B cell (primary cell): ENCODE data around the gene BIN2. TPM values are rescaled to one million over a fixed set of nuclear protein-coding genes. Genes with fewer than 3 reads are reported as not detected.

Experiments
- ATAC-seq: fragments of 200-7000 bp; cut with Tn5 transposase; one replicate; pipeline ENCODE4 v1.10.0; 2021; ENCODE audit warnings: low read depth, mild to moderate bottlenecking, moderate number of reproducible peaks, moderate library complexity
- CTCF ChIA-PET: fragments of 350-600 bp; sonication (Branson Sonifier 250); formaldehyde crosslinking; loops from one replicate; lab custom pipeline; 2021; ENCODE audit warnings: antibody characterized with exemption, inconsistent platforms; lab: Charles Lee
- POLR2A ChIA-PET: fragments of 350-600 bp; sonication (Branson Sonifier 250); formaldehyde crosslinking; loops from one replicate; lab custom pipeline; 2021; ENCODE audit warnings: antibody characterized with exemption; lab: Charles Lee
- DNase-seq: peaks from one replicate; pipeline ENCODE4 v3.0.0; 2013
- H2AFZ ChIP-seq: 2 replicates; pipeline ENCODE4 v1.6.1; 2012; ENCODE audit warnings: mild to moderate bottlenecking, low read depth, low read length; ENCODE audit not compliant: insufficient read depth, poor library complexity, severe bottlenecking
- H3K27ac ChIP-seq, 2 donors: 1 replicate in 1 of 2; 2 replicates in 1 of 2; pipeline ENCODE4 v1.5.1; 2012 to 2013; ENCODE audit warnings: low read length in 2 of 2, mild to moderate bottlenecking in 2 of 2, moderate library complexity in 1 of 2
- H3K27me3 ChIP-seq, 4 experiments: fragments of 200-600 bp in 1 of 4; sonication (generic) in 1 of 4; replicated peaks in 1 of 4; 1 replicate in 2 of 4; 2 replicates in 2 of 4; pipeline versions ENCODE4 v1.6.1 to v1.7.0; 2013 to 2016; ENCODE audit warnings: low read length in 3 of 4, mild to moderate bottlenecking in 2 of 4, mixed read lengths in 1 of 4, moderate library complexity in 1 of 4; ENCODE audit not compliant: insufficient read depth in 4 of 4, control insufficient read depth in 3 of 4; ENCODE audit errors: control extremely low read depth in 1 of 4
- H3K36me3 ChIP-seq, 2 experiments: replicated peaks in 1 of 2; 1 replicate in 1 of 2; 2 replicates in 1 of 2; pipeline versions ENCODE4 v1.6.1 to v1.7.1; 2013; ENCODE audit warnings: low read length in 1 of 2; ENCODE audit not compliant: insufficient read depth in 2 of 2, control insufficient read depth in 1 of 2; ENCODE audit errors: control extremely low read depth in 1 of 2, extremely low read depth in 1 of 2
- H3K4me1 ChIP-seq, 2 donors: fragments of 200-600 bp in 1 of 2; sonication (generic) in 1 of 2; 1 replicate in 1 of 2; 2 replicates in 1 of 2; pipeline versions ENCODE4 v1.5.1 to v1.6.1; 2013 to 2017; ENCODE audit warnings: low read length in 2 of 2; ENCODE audit not compliant: control insufficient read depth in 2 of 2, insufficient read depth in 2 of 2
- H3K4me2 ChIP-seq: replicated peaks from 2 replicates; pipeline ENCODE3; 2012; ENCODE audit warnings: mild to moderate bottlenecking, low read depth, low read length; ENCODE audit not compliant: poor library complexity, severe bottlenecking
- H3K4me3 ChIP-seq, 5 experiments: fragments of 200-600 bp in 1 of 5; sonication (generic) in 1 of 5; 1 replicate in 3 of 5; 2 replicates in 2 of 5; pipeline versions ENCODE4 v1.5.1 to v1.7.0; 2011 to 2016; ENCODE audit warnings: low read length in 4 of 5, mild to moderate bottlenecking in 4 of 5, low read depth in 2 of 5, control low read depth in 1 of 5, moderate library complexity in 1 of 5; ENCODE audit not compliant: insufficient read depth in 1 of 5; ENCODE audit errors: control extremely low read depth in 1 of 5, extremely low read depth in 1 of 5
- H3K79me2 ChIP-seq: fragments of 200-600 bp; sonication (generic); one replicate; pipeline ENCODE4 v1.6.0; 2016; ENCODE audit warnings: low read length; ENCODE audit not compliant: control insufficient read depth, insufficient read depth
- H3K9ac ChIP-seq: fragments of 200-600 bp; sonication (generic); 2 replicates; pipeline ENCODE4 v1.6.1; 2017; ENCODE audit warnings: mild to moderate bottlenecking, low read length, moderate library complexity
- H3K9me3 ChIP-seq, 3 donors: one replicate each; pipeline versions ENCODE4 v1.6.1 to v1.7.1; 2013; ENCODE audit warnings: low read length in 2 of 3; ENCODE audit not compliant: control insufficient read depth in 2 of 3, insufficient read depth in 1 of 3; ENCODE audit errors: control extremely low read depth in 1 of 3
- H4K20me1 ChIP-seq: 2 replicates; pipeline ENCODE4 v1.6.0; 2012; ENCODE audit warnings: mild to moderate bottlenecking, low read length; ENCODE audit not compliant: insufficient read depth, control insufficient read depth, poor library complexity, severe bottlenecking
- H3K27ac Mint-ChIP-seq: one replicate; pipeline ENCODE4 v1.8.0; 2021; ENCODE audit warnings: mixed read lengths
- H3K27me3 Mint-ChIP-seq: one replicate; pipeline ENCODE4 v1.8.0; 2021; ENCODE audit warnings: mixed read lengths
- H3K4me1 Mint-ChIP-seq: one replicate; pipeline ENCODE4 v1.8.0; 2021; ENCODE audit warnings: mixed read lengths
- H3K4me3 Mint-ChIP-seq: one replicate; pipeline ENCODE4 v1.8.0; 2021; ENCODE audit warnings: mixed read lengths
- H3K9me3 Mint-ChIP-seq: one replicate; pipeline ENCODE4 v1.8.0; 2022; ENCODE audit warnings: mixed read lengths; ENCODE audit not compliant: insufficient read depth
- CTCF ChIP-seq: fragments of 200-600 bp; IDR thresholded peaks from one replicate; pipeline ENCODE4 v1.8.0; 2022; ENCODE audit warnings: antibody characterized with exemption, mild to moderate bottlenecking
- EZH2 ChIP-seq: IDR thresholded peaks from 2 replicates; pipeline ENCODE4 v1.6.1; 2012; ENCODE audit warnings: borderline replicate concordance, low read depth, mild to moderate bottlenecking, moderate library complexity, low read length; ENCODE audit not compliant: insufficient read depth, poor library complexity, severe bottlenecking
- WGBS: methylation state at CpG from one replicate; pipeline ENCODE4 v1.1.5; 2013; ENCODE audit warnings: missing lambda C conversion rate; ENCODE audit not compliant: insufficient coverage; 5-methylcytosine and 5-hydroxymethylcytosine counted together
- intact Hi-C: fragments of 100-400 bp; cut with micrococcal nuclease; formaldehyde crosslinking; loops from one replicate; pipeline ENCODE4 v1.10.0; 2022
- polyA plus RNA-seq: library from polyadenylated mRNA; depleted of rRNA; stranded (reverse); fragments of >200 nt; gene quantifications from 2 replicates; pipeline ENCODE4 v1.2.3, GENCODE V29; 2012
- total RNA-seq, 2 donors: library from RNA; stranded (reverse); fragments of 120-200 nt in 1 of 2; gene quantifications; 1 replicate in 1 of 2; 2 replicates in 1 of 2; pipeline versions ENCODE4 v1.2.3 to v1.2.4, GENCODE V29; 2013 to 2022

BIN2 gene
- total and polyA plus RNA-seq, 2 donors (not counting 1 experiment from before 2014, with no cell fraction given): 41.5 to 100 TPM

GRCh38 chr12:51373187-51373586, 49.2 kb upstream of the BIN2 start:
- Histone ChIP-seq H3K4me1 (peaks cover 33 to 35% of the 10 kb centered on the region in 2 donors), H3K79me2 (peaks cover 9% of the 10 kb centered on the region), H3K27me3 (no peaks in the 10 kb centered on the region), H3K4me3 (no peak overlapping the region), H4K20me1 (no peaks in the 10 kb centered on the region), H3K9me3 (peaks cover 0 to 8% (median 0%) of the 10 kb centered on the region in 3 donors), H2AFZ (no peak overlapping the region), H3K36me3 (peaks cover 1 to 27% of the 10 kb centered on the region in 2 experiments), H3K27ac (no peak overlapping the region), H3K9ac (no peak overlapping the region), H3K4me2 (no peak overlapping the region)
- Mint-ChIP-seq H3K27ac (no peak overlapping the region), H3K4me3 (no peak overlapping the region), H3K9me3 (no peaks in the 10 kb centered on the region), H3K27me3 (no peaks in the 10 kb centered on the region), H3K4me1 (peaks cover 40% of the 10 kb centered on the region)
- DNase-seq: no peak
- CTCF ChIA-PET: interaction anchor here (1.9 kb wide), 1 partner anchor 14 kb away, joined by 4 read pairs; no protein-coding TSS in a partner anchor
- no peak for ATAC-seq
- POLR2A ChIA-PET: interaction anchor here (0.6 kb wide), 1 partner anchor 155 kb away, joined by 5 read pairs; the partner anchor contains the start of gene POU6F1
- intact Hi-C loops: no loop called here
- no peak for TF ChIP-seq EZH2
- no peak for TF ChIP-seq CTCF
- WGBS: no CpG with 5 or more reads among the region's 3 CpGs

DNA sequence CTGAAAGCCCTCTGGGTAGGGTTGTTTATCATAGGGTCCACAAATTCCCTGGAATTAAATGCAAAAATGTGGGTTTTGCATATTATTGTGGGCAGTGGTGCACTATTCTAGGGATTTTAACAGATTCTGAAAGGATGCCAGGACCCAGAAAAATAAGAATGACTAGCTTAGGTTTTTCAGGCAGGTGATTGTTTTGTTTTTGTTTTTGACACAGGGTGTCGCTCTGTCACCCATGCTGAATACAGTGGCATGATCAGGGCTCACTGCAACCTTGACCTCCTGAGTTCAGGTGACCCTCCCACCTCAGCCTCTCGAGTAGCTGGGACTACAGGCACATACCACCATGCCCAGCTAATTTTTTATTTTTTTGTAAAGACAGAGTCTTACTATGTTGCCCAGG, 48.0 kb upstream of the BIN2 start:
- TF ChIP-seq CTCF (no peak), EZH2 (no peak)
- Mint-ChIP-seq H3K27me3 (no peaks in the 10 kb centered on the region), H3K27ac (no peak overlapping the region), H3K9me3 (no peaks in the 10 kb centered on the region), H3K4me3 (no peak overlapping the region), H3K4me1 (peaks cover 45% of the 10 kb centered on the region)
- Histone ChIP-seq H3K9me3 (peaks cover 0 to 8% (median 0%) of the 10 kb centered on the region in 3 donors), H3K27ac (no peak overlapping the region), H3K4me3 (no peak overlapping the region), H2AFZ (no peak overlapping the region), H3K79me2 (peaks cover 14% of the 10 kb centered on the region), H3K4me1 (peaks cover 43 to 46% of the 10 kb centered on the region in 2 donors), H3K27me3 (no peaks in the 10 kb centered on the region), H4K20me1 (no peaks in the 10 kb centered on the region), H3K36me3 (peaks cover 1 to 18% of the 10 kb centered on the region in 2 experiments), H3K9ac (no peak overlapping the region), H3K4me2 (no peak overlapping the region)
- intact Hi-C loops: no loop called here
- POLR2A ChIA-PET: interaction anchor here (0.5 to 1.3 kb wide), 3 partner anchors 18 to 289 kb away, joined by 3 to 4 read pairs (median 4); partner anchors contain the start of genes CSRNP2 and GALNT6
- no peak for DNase-seq
- ATAC-seq: no peak
- CTCF ChIA-PET: interaction anchor here (0.8 to 1.9 kb wide), 7 partner anchors 11 to 160 kb away, joined by 3 to 5 read pairs (median 4); no protein-coding TSS in a partner anchor
- WGBS: 100% methylated on average over 1 of the region's 2 CpGs
